ENCODE results near the gene RFT1.

GRCh38 chr3:53166781-53167291, 36.6 kb upstream of the RFT1 start:
- TF ChIP-seq, protein P1, sequence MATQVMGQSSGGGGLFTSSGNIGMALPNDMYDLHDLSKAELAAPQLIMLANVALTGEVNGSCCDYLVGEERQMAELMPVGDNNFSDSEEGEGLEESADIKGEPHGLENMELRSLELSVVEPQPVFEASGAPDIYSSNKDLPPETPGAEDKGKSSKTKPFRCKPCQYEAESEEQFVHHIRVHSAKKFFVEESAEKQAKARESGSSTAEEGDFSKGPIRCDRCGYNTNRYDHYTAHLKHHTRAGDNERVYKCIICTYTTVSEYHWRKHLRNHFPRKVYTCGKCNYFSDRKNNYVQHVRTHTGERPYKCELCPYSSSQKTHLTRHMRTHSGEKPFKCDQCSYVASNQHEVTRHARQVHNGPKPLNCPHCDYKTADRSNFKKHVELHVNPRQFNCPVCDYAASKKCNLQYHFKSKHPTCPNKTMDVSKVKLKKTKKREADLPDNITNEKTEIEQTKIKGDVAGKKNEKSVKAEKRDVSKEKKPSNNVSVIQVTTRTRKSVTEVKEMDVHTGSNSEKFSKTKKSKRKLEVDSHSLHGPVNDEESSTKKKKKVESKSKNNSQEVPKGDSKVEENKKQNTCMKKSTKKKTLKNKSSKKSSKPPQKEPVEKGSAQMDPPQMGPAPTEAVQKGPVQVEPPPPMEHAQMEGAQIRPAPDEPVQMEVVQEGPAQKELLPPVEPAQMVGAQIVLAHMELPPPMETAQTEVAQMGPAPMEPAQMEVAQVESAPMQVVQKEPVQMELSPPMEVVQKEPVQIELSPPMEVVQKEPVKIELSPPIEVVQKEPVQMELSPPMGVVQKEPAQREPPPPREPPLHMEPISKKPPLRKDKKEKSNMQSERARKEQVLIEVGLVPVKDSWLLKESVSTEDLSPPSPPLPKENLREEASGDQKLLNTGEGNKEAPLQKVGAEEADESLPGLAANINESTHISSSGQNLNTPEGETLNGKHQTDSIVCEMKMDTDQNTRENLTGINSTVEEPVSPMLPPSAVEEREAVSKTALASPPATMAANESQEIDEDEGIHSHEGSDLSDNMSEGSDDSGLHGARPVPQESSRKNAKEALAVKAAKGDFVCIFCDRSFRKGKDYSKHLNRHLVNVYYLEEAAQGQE (IDR thresholded peaks at IDR 0.05; ENCODE audit: insufficient replicate concordance, low read depth) = no peak
- TF ChIP-seq POLR2AphosphoS5 (IDR thresholded peaks at IDR 0.05; ENCODE audit: low read depth) = peak; percentile 81
- TF ChIP-seq, protein P2, sequence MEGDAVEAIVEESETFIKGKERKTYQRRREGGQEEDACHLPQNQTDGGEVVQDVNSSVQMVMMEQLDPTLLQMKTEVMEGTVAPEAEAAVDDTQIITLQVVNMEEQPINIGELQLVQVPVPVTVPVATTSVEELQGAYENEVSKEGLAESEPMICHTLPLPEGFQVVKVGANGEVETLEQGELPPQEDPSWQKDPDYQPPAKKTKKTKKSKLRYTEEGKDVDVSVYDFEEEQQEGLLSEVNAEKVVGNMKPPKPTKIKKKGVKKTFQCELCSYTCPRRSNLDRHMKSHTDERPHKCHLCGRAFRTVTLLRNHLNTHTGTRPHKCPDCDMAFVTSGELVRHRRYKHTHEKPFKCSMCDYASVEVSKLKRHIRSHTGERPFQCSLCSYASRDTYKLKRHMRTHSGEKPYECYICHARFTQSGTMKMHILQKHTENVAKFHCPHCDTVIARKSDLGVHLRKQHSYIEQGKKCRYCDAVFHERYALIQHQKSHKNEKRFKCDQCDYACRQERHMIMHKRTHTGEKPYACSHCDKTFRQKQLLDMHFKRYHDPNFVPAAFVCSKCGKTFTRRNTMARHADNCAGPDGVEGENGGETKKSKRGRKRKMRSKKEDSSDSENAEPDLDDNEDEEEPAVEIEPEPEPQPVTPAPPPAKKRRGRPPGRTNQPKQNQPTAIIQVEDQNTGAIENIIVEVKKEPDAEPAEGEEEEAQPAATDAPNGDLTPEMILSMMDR (IDR thresholded peaks at IDR 0.05; ENCODE audit: insufficient read depth, low read length) = no peak
- TF ChIP-seq GABPA (IDR thresholded peaks at IDR 0.05; ENCODE audit: low read depth) = peak; percentile 20; the same call in 1 of the 2 replicates

Data from HL-60 (cell line).